ENCODE results near the gene SNX13. TPM values are rescaled to one million over a fixed set of nuclear protein-coding genes. Genes with fewer than 3 reads are reported as not detected.

Gene SNX13
- total and polyA plus RNA-seq, 2 of the 4 experiments (the other 2 are of a cell fraction) = 9.0 to 24.9 TPM

DNA sequence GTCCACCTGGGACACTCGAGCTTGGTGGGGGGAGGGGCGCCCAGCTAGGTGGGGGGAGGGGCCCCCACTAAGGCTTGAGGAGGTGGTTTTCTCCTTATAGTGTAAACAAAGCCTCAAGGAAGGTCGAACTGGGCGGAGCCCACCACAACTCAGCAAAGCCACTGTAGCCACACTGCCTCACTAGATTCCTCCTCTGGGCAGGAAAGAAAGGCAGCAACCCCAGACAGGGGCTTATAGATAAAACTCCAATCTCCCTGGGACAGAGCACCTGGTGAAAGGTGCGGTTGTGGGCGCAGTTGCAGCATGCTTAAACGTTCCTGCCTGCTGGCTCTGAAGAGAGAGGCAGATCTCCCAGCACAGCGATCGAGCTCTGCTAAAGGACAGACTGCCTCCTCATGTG, 133.1 kb downstream of the SNX13 start:
- H4K8ac ChIP-seq (ENCODE audit: low read depth in 2 of 2, low read length in 2 of 2) = no peak overlapping the region
- no TSS peak for BruUV-seq (replicated peaks)
- H3K4me2 ChIP-seq (ENCODE audit: low read depth, low read length) = no peak overlapping the region
- H3K4me1 ChIP-seq (ENCODE audit: control insufficient read depth, insufficient read depth, low read length) = no peaks in the 10 kb centered on the region
- H2BK5ac ChIP-seq (ENCODE audit: low read depth, low read length, poor library complexity, severe bottlenecking) = no peak overlapping the region
- intact Hi-C loops (cut with micrococcal nuclease) = no loop called here
- no peak overlapping the region for H3K9ac ChIP-seq (ENCODE audit: low read depth, low read length)
- H2AK9ac ChIP-seq (replicated peaks; ENCODE audit: low read depth, low read length, poor library complexity) = no peak overlapping the region
- H4K20me1 ChIP-seq (ENCODE audit: insufficient read depth, low read length) = no peaks in the 10 kb centered on the region
- H4K91ac ChIP-seq (ENCODE audit: insufficient read depth, low read depth, low read length) = no peak overlapping the region
- H3K4ac ChIP-seq (ENCODE audit: low read depth, low read length) = no peak overlapping the region
- H3K23ac ChIP-seq (ENCODE audit: low read depth, low read length) = no peak overlapping the region
- no peaks in the 10 kb centered on the region for H3K9me1 ChIP-seq (ENCODE audit: insufficient read depth, low read length)
- WGBS, 2 experiments (ENCODE audit: extremely low coverage in 2 of 2, insufficient read length in 1 of 2) = 100% methylated on average over 2 of the region's 9 CpGs; no CpG with 5 or more reads in 1 of the 2 experiments
- H3K4me3 ChIP-seq (ENCODE audit: insufficient read depth, low read depth, low read length) = no peak overlapping the region
- dilution Hi-C loops (cut with HindIII; ENCODE audit: low sequenced_read_pairs, unreplicated experiment) = no loop called here
- H3K79me1 ChIP-seq (ENCODE audit: low read depth in 1 of 2, low read length in 2 of 2) = no peaks in the 10 kb centered on the region; a peak in 1 of 4 replicates
- ChIA-PET CTCF (no interaction called here), POLR2A (ENCODE audit: unreplicated experiment) (no interaction called here)
- TF ChIP-seq, protein P1, sequence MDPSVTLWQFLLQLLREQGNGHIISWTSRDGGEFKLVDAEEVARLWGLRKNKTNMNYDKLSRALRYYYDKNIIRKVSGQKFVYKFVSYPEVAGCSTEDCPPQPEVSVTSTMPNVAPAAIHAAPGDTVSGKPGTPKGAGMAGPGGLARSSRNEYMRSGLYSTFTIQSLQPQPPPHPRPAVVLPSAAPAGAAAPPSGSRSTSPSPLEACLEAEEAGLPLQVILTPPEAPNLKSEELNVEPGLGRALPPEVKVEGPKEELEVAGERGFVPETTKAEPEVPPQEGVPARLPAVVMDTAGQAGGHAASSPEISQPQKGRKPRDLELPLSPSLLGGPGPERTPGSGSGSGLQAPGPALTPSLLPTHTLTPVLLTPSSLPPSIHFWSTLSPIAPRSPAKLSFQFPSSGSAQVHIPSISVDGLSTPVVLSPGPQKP (IDR thresholded peaks at IDR 0.05; ENCODE audit: borderline replicate concordance, low read depth, low read length) = no peak
- no peak for TF ChIP-seq MAFK (IDR thresholded peaks at IDR 0.05; ENCODE audit: low read depth, low read length)
- no peak for TF ChIP-seq CHD1 (IDR thresholded peaks at IDR 0.05; ENCODE audit: low read depth, low read length)
- TF ChIP-seq, protein P2, sequence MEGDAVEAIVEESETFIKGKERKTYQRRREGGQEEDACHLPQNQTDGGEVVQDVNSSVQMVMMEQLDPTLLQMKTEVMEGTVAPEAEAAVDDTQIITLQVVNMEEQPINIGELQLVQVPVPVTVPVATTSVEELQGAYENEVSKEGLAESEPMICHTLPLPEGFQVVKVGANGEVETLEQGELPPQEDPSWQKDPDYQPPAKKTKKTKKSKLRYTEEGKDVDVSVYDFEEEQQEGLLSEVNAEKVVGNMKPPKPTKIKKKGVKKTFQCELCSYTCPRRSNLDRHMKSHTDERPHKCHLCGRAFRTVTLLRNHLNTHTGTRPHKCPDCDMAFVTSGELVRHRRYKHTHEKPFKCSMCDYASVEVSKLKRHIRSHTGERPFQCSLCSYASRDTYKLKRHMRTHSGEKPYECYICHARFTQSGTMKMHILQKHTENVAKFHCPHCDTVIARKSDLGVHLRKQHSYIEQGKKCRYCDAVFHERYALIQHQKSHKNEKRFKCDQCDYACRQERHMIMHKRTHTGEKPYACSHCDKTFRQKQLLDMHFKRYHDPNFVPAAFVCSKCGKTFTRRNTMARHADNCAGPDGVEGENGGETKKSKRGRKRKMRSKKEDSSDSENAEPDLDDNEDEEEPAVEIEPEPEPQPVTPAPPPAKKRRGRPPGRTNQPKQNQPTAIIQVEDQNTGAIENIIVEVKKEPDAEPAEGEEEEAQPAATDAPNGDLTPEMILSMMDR (conservative IDR thresholded peaks at IDR 0.05; ENCODE audit: low read depth, low read length) = no peak
- ATAC-seq (ENCODE audit: low read depth) (no peak), DNase-seq (no peak)
- H4K5ac ChIP-seq (ENCODE audit: low read depth, low read length) = no peak overlapping the region
- H2AFZ ChIP-seq (replicated peaks; ENCODE audit: low read length, poor library complexity) = no peak overlapping the region
- in situ Hi-C loops (cut with MboI; ENCODE audit: low sequenced_read_pairs) = no loop called here
- H2BK120ac ChIP-seq (ENCODE audit: low read depth, low read length) = no peak overlapping the region
- H3K14ac ChIP-seq (replicated peaks; ENCODE audit: low read depth, low read length) = no peak overlapping the region
- H2BK15ac ChIP-seq (ENCODE audit: low read depth, low read length) = no peak overlapping the region
- H2AK5ac ChIP-seq (ENCODE audit: low read depth, low read length) = no peak overlapping the region
- H3K56ac ChIP-seq (ENCODE audit: extremely low read depth, insufficient read depth, low read length) = no peak overlapping the region
- H3K27ac ChIP-seq (ENCODE audit: insufficient read depth, low read length) = no peak overlapping the region
- H3K18ac ChIP-seq (ENCODE audit: low read depth, low read length) = no peak overlapping the region
- H2BK20ac ChIP-seq (ENCODE audit: low read depth, low read length) = no peak overlapping the region
- no peaks in the 10 kb centered on the region for H3K9me3 ChIP-seq (ENCODE audit: control insufficient read depth, insufficient read depth, low read length)
- H3K27me3 ChIP-seq (ENCODE audit: control insufficient read depth, insufficient read depth, low read length) = no peaks in the 10 kb centered on the region
- peaks cover 7% of the 10 kb centered on the region; the same call in 1 of the 2 replicates for H3K36me3 ChIP-seq (ENCODE audit: control insufficient read depth, insufficient read depth, low read length)
